Measurements from ENCODE around the gene AVPI1. TPM values are rescaled to one million over a fixed set of nuclear protein-coding genes. Genes with fewer than 3 reads are reported as not detected.
A peak's percentile ranks its signal among the peaks of the same experiment; 100 is the strongest.
"Not testable (repeated sequence)": the region's sequence is repeated elsewhere in the genome, so short reads cannot be mapped to it uniquely, and the experiment has no call there.

AVPI1 gene
- total RNA-seq, 1 donor from 2014 or later, result 6.8 TPM

DNA sequence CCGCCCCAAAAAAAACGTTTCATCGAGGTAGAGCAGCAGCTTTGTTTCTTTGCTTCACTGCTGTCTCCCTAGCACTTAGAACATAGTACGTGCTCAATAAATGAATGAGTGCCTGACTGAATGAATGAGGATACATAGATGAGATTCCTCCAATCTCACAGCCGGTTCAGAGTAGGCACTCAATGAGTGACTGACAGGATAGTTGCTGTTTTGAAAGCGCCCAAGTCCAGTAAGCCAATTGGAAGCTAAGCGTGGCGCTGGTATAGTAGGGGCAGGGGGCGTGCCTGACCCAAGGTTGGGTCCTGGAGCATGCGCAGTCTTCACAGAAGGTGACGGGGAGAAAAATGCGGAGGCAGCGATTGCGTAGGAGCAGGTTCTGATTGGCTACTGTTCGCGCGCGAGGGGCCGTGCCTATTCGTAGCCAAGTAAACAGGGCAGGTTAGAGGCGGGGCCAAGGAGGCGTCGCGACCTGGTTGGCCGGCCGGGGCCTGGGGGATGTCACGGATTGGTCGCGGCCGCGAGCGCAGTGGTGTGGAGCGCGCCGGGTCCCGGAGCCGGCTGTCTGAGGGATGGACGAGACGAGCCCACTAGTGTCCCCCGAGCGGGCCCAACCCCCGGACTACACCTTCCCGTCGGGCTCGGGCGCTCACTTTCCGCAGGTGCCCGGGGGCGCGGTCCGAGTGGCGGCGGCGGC is 46.7 kb downstream of the AVPI1 start, which contains the start of gene PI4K2A:
TSS of gene PI4K2A (plus strand) at position 498 of the 694 bp plus-strand sequence. CDS start at position 570, 72 bp downstream.
- ATAC-seq, result peak; percentile 100

DNA sequence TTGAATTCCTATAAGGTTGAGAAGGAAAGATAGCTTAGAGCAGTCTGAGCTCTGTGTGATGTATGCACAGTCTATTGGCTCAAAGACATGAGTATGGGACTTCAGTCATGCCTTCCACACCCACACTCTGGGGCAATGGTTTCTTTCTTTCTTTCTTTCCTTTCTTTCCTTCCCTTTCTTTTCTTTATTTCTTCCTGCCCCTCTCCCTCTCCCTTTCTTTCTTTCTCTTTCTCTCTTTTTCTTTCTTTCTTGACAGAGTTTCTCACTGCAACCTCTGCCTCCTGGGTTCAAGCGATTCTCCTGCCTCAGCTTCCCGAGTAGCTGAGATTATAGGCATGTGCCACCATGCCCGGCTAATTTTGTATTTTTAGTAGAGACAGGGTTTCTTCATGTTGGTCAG is 48.0 kb downstream of the AVPI1 start:
- not testable (repeated sequence) for ATAC-seq

DNA sequence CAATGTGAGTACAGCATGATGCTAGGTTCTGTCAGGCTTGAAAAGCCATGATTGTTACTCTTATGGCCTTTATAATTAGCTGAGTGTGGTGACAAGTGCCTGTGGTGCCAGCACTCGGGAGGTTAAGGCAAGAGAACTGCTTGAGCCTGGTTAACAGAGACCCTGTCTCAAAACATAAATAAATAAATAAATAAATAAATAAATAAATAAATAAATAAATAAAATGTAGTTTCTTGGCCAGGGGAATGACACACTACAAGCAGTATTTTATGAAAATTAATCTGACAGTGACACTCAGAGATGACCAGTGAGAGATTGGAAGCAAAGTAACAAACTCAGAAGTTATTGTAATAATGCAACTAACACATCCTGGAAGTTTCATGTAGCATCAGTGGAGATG is 51.5 kb downstream of the AVPI1 start:
- ATAC-seq, result no peak

DNA sequence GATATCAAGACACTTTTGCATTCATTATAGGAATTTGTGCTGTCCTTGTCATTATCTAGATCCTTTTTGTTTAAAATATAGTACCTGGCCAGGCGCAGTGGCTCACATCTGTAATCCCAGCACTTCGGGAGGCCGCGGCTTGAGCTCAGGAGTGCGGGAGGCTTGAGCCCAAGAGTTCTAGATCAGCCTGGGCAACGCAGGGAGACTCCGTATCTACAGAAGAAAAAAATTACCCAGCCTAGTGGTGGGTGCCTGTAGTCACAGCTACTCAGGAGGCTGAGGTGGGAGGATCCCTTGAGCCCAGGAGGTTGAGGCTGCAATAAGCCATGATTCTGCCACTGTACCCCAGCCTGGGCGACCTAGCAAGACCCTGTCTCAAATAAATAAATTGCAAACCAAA is 53.1 kb downstream of the AVPI1 start:
- peak; percentile 22 for ATAC-seq

DNA sequence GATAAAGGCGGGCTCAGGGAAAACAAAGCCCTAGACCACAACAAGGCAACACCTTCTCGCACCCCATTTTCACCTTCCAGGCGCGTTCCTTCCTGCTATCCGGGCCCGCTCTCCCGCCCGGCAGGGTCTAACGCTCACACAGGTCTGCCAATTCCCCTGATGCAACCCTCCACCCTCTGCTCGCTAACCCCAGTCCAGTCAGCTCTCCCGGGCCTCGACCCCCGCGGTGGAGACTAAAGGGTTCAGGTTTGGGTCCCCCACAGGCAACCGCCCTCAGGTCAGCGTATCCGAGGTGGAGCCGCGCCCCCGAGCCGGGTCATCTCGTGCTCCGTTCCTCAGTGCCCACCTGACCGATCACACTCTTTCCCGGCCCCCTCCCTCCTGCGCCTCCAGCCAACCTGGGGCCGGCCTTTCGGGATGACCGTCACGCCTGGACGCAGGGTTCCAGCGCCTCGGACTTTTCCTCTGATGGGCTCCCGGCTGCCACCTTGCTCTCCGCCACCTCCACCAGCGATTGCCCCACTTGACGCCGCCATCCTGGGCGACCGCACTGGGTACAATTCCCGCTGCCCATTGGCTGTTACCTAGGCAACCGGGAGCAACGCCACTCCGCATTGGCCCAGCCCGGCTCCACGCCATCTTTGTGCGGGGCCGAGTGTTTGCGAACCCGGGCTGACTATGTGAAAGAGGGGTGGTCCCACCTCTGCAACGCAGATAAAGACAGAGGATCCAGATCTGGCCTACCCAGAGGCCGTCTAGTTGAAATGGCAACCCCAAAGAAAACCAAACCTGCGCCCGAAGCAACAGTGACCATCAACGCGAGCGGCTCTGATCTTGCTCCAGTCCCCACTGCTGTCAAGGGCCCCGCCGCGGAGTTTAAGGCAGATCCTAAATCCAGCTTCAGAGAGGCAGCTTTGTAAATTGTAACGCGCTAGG is 53.8 kb downstream of the AVPI1 start, which contains the start of gene MORN4:
TSS of gene MORN4 (minus strand) at position 552 of the 936 bp plus-strand sequence. CDS start 13,847 bp downstream, outside the sequence.
- ATAC-seq, result peak; percentile 99

DNA sequence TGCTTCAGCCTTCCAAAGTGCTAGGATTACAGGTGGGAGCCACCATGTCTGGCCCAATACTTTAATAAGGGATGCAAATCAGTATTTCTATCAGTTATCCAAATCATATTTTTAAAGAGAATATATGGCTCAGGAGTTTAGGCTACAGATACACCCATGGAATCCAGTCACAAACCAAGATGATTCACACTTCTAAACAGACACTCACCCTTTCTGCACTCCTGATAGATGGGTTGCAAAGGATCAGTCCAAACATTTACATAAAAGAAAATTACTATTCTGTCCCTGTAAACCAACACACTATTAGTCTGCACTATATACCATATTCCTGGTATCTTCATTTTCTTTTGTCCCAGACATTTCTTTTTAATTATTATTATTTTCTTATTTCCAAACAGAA is 55.9 kb downstream of the AVPI1 start:
- no peak for ATAC-seq

DNA sequence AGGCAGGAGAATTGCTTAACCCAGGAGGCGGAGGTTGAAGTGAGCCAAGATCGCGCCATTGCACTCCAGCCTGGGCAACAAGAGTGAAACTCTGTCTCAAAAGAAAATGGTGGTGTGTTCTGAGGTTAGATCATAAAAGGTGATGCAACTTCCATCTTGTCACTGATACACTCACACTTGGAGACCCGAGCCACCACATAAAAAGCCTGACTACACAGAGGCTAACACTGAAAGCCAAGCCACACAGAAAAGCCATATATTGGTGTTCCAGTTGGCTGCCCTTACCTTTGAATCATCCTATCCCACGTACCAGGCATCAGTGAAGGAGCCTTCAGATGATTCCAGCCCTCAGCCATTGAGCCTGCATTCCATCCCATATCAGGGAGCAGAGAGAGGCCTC is 57.8 kb downstream of the AVPI1 start:
- no peak for ATAC-seq

DNA sequence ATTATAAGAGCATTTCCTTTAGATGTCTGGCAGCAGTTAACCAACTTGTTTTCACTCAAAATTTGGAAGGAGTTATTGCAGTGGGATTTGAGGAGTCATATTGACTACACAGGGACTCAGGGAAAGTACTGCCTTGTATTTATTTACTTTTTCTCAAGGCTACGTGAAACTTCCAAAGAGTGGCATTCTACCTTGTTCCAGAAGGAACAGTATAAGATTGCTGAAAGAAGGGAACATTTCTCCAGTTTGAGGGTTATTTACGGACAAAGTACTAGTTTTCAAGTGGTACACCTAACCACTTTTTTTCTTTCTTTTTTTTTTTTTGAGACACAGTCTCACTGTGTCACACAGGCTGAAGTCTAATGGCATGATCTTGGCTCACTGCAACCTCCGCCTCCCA is 58.8 kb downstream of the AVPI1 start:
- no peak for ATAC-seq

DNA sequence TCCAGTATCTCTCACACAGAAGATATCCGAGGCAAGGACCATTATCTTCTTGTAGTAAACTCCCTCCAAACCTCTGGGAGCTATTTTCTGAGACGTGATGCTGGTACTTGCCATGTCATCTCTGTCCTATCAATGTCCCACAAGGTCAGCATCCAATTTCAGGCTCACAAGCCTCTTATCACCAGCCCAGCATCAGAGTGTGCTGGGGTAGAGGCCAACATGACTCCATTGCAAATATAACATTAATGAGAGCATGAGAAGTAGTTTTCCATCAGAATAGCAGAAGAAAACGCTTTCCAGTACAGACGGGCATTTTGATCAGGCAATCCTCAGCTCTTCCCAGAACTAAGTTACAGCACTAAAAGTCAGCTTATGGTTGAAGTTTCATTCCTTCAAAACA is 59.3 kb downstream of the AVPI1 start:
- no peak for ATAC-seq

Other genes with a start within 250 kb of the AVPI1 start
- 30.8 TPM for gene EXOSC1, start 241.2 kb downstream of the AVPI1 start, total RNA-seq
- 23.0 TPM for gene ZDHHC16, start 241.1 kb downstream of the AVPI1 start, total RNA-seq
- gene MMS19, start 188.8 kb downstream of the AVPI1 start, total RNA-seq, result 44.0 TPM
- 5.1 TPM for gene UBTD1, start 188.3 kb downstream of the AVPI1 start, total RNA-seq
- gene ANKRD2, start 114.5 kb downstream of the AVPI1 start, total RNA-seq, result 0.56 TPM
- gene HOGA1, start 102.9 kb downstream of the AVPI1 start, total RNA-seq, result 1.7 TPM
- 0.16 TPM for gene C10orf62, start 97.5 kb downstream of the AVPI1 start, total RNA-seq
- 1.9 TPM for gene MORN4, start 53.7 kb downstream of the AVPI1 start, total RNA-seq
- 13.0 TPM for gene PI4K2A, start 46.6 kb downstream of the AVPI1 start, total RNA-seq
- 12.1 TPM for gene MARVELD1, start 26.5 kb upstream of the AVPI1 start, total RNA-seq
- 10.7 TPM for gene ZFYVE27, start 49.9 kb upstream of the AVPI1 start, total RNA-seq
- gene SFRP5, start 84.8 kb upstream of the AVPI1 start, total RNA-seq, result not detected
- gene GOLGA7B, start 162.6 kb upstream of the AVPI1 start, total RNA-seq, result 1.4 TPM